Caco-2 (cell line): Measurements from ENCODE around the gene LCAT. TPM values are rescaled to one million over a fixed set of nuclear protein-coding genes. Genes with fewer than 3 reads are reported as not detected.
A peak's percentile ranks its signal among the peaks of the same experiment; 100 is the strongest.

ENCODE experiments used
- BruUV-seq: library from RNA; stranded (reverse); fragments of 400-500 nt; replicated peaks from 2 replicates; lab custom pipeline; 2021; lab: Mats Ljungman, UMichigan
- CTCF ChIA-PET: fragments of 300-600 bp; sonication (Branson Sonifier 250); formaldehyde crosslinking; loops from one replicate; lab custom pipeline; 2022; ENCODE audit warnings: antibody characterized with exemption; lab: Charles Lee
- POLR2A ChIA-PET: fragments of 300-600 bp; sonication (Branson Sonifier 250); formaldehyde crosslinking; loops from one replicate; lab custom pipeline; 2022; ENCODE audit warnings: antibody characterized with exemption; lab: Charles Lee
- DNase-seq, 2 experiments: peaks; one replicate each; pipeline versions ENCODE4 v3.0.0 to v3.0.0-alpha.2; 2020 to 2022
- H3K27me3 ChIP-seq: replicated peaks from 2 replicates; pipeline ENCODE4 v1.6.0; 2011; ENCODE audit warnings: low read length; ENCODE audit not compliant: control insufficient read depth, insufficient read depth
- H3K36me3 ChIP-seq: 2 replicates; pipeline ENCODE4 v1.5.1; 2011; ENCODE audit warnings: low read length; ENCODE audit not compliant: control insufficient read depth, insufficient read depth
- H3K4me1 ChIP-seq: fragments of 250-450 bp; sonication (Bioruptor Pico); 2 replicates; pipeline ENCODE4 v1.5.1; 2020; ENCODE audit warnings: mild to moderate bottlenecking
- H3K4me3 ChIP-seq: 2 replicates; pipeline ENCODE4 v1.5.1; 2011; ENCODE audit warnings: low read depth, mild to moderate bottlenecking, control low read depth, low read length
- H3K9me3 ChIP-seq: fragments of 250-450 bp; sonication (Bioruptor Pico); 2 replicates; pipeline ENCODE4 v1.5.1; 2020; ENCODE audit warnings: mild to moderate bottlenecking, moderate library complexity
- H3K27ac Mint-ChIP-seq: one replicate; pipeline ENCODE4 v1.8.0; 2022; ENCODE audit warnings: mixed read lengths; ENCODE audit not compliant: unreplicated experiment
- H3K27me3 Mint-ChIP-seq: one replicate; pipeline ENCODE4 v1.8.0; 2022; ENCODE audit warnings: mixed read lengths; ENCODE audit not compliant: insufficient read depth, unreplicated experiment
- H3K36me3 Mint-ChIP-seq: one replicate; pipeline ENCODE4 v1.8.0; 2022; ENCODE audit warnings: mild to moderate bottlenecking, mixed read lengths; ENCODE audit not compliant: insufficient read depth, unreplicated experiment
- H3K4me1 Mint-ChIP-seq: one replicate; pipeline ENCODE4 v1.8.0; 2022; ENCODE audit warnings: low read depth, mixed read lengths; ENCODE audit not compliant: unreplicated experiment
- H3K4me3 Mint-ChIP-seq: one replicate; pipeline ENCODE4 v1.8.0; 2022; ENCODE audit warnings: mild to moderate bottlenecking, moderate library complexity, mixed read lengths; ENCODE audit not compliant: unreplicated experiment
- H3K9me3 Mint-ChIP-seq: one replicate; pipeline ENCODE4 v1.8.0; 2022; ENCODE audit warnings: mixed read lengths; ENCODE audit not compliant: unreplicated experiment
- intact Hi-C: fragments of 100-400 bp; cut with micrococcal nuclease; formaldehyde crosslinking; loops from one replicate; pipeline ENCODE4 v1.10.0; 2022; ENCODE audit not compliant: unreplicated experiment
- total RNA-seq: library from RNA; stranded (reverse); gene quantifications from 2 replicates; pipeline ENCODE4 v1.2.3, GENCODE V29; 2022
- TF ChIP-seq, protein P1 (sequence below), 2 experiments: fragments of 200-600 bp in 1 of 2; IDR thresholded peaks; 1 replicate in 1 of 2; 2 replicates in 1 of 2; pipeline versions ENCODE4 v1.5.1 to v1.8.0; 2011 to 2022; ENCODE audit warnings: antibody characterized with exemption in 1 of 2, control low read depth in 1 of 2, inconsistent platforms in 1 of 2, low read depth in 1 of 2, low read length in 1 of 2, mild to moderate bottlenecking in 1 of 2, moderate library complexity in 1 of 2; ENCODE audit not compliant: insufficient read depth in 1 of 2, severe bottlenecking in 1 of 2, unreplicated experiment in 1 of 2

Gene LCAT
- total RNA-seq, 1 experiment from 2014 or later: 33.3 TPM

DNA sequence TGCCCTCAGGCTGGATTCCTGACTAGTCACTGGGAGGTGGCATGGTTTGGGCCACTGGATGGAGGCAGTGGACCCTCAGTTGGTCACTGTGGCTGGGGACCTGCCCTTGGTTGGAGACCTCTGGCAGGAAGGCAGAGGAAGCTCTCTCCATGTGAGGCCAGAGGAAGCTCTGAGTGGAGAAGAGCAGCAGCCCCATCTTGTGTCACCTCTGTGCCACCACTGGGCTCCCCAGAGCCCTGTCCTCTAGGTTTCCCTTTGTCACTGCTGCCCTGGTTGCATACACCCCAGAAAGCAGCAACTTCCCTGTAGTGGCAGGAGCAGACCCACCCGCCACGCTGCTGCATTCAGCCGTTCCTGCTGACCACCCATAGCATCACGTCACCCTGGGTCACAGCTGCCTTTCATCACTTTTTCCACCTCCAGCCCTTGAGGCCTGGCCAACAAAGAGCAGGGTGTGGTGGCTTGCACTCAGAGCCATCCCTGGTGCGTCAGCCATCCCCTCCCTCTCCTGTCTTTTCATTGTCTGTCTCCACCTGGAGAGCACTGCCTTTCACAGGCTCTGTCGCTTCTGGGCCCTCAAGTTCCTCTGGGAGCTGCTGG, 24.2 kb downstream of the LCAT start:
- no TSS peak for BruUV-seq
- Histone ChIP-seq H3K9me3 (no peaks in the 10 kb centered on the region), H3K4me1 (no peaks in the 10 kb centered on the region), H3K4me3 (no peak overlapping the region), H3K27me3 (no peaks in the 10 kb centered on the region), H3K36me3 (peaks cover 6% of the 10 kb centered on the region)
- DNase-seq: no peak
- POLR2A ChIA-PET: interaction anchor here (0.6 kb wide), 1 partner anchor 304 kb away, joined by 9 read pairs; no protein-coding TSS in a partner anchor
- CTCF ChIA-PET: interaction anchor here (0.5 to 2.0 kb wide), 4 partner anchors 36 to 406 kb away, joined by 3 to 12 read pairs (median 6); partner anchors contain the start of genes RANBP10 and TSNAXIP1
- Mint-ChIP-seq H3K4me1 (peaks cover 7% of the 10 kb centered on the region), H3K36me3 (peaks cover 7% of the 10 kb centered on the region), H3K9me3 (no peaks in the 10 kb centered on the region), H3K4me3 (no peak overlapping the region), H3K27me3 (no peaks in the 10 kb centered on the region), H3K27ac (no peak overlapping the region)
- TF ChIP-seq, protein P1, sequence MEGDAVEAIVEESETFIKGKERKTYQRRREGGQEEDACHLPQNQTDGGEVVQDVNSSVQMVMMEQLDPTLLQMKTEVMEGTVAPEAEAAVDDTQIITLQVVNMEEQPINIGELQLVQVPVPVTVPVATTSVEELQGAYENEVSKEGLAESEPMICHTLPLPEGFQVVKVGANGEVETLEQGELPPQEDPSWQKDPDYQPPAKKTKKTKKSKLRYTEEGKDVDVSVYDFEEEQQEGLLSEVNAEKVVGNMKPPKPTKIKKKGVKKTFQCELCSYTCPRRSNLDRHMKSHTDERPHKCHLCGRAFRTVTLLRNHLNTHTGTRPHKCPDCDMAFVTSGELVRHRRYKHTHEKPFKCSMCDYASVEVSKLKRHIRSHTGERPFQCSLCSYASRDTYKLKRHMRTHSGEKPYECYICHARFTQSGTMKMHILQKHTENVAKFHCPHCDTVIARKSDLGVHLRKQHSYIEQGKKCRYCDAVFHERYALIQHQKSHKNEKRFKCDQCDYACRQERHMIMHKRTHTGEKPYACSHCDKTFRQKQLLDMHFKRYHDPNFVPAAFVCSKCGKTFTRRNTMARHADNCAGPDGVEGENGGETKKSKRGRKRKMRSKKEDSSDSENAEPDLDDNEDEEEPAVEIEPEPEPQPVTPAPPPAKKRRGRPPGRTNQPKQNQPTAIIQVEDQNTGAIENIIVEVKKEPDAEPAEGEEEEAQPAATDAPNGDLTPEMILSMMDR (IDR thresholded peaks at IDR 0.05; ENCODE audit: insufficient read depth in 1 of 2, low read depth in 1 of 2, low read length in 1 of 2, severe bottlenecking in 1 of 2, unreplicated experiment in 1 of 2): peak in 1 of 2 experiments; percentile 30
- intact Hi-C loops: no loop called here

DNA sequence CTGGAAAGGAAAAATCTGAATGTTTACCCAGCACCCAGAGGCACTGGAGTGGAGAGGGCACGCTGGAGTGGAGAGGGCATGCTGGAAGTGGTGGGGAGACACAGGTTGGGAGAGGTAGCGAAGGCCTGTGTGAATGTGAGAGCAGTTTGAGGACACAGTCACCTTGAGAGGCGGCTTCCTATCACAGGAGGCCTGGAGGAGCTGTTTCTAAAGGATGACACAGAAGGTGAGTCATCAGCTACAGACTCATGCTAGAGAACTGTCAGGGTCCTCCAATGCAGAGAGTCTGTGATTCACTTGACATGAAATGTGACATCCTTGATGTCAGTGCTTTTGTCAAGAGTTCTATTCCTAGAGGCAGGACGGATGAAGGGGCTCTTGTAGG, 26.1 kb downstream of the LCAT start:
- Mint-ChIP-seq H3K4me1 (peaks cover 7% of the 10 kb centered on the region), H3K4me3 (no peak overlapping the region), H3K27me3 (no peaks in the 10 kb centered on the region), H3K27ac (no peak overlapping the region), H3K36me3 (peaks cover 2% of the 10 kb centered on the region), H3K9me3 (no peaks in the 10 kb centered on the region)
- ChIA-PET CTCF (interaction anchor here (0.7 to 0.8 kb wide), 2 partner anchors 18 to 33 kb away, joined by 3 read pairs; no protein-coding TSS in a partner anchor), POLR2A (interaction anchor here (0.5 kb wide), 1 partner anchor 101 kb away, joined by 6 read pairs; no protein-coding TSS in a partner anchor)
- no TSS peak for BruUV-seq
- no peaks in the 10 kb centered on the region for H3K4me1 ChIP-seq
- H3K36me3 ChIP-seq: peaks cover 4% of the 10 kb centered on the region
- no peaks in the 10 kb centered on the region for H3K27me3 ChIP-seq
- intact Hi-C loops: no loop called here
- TF ChIP-seq, protein P1 (IDR thresholded peaks at IDR 0.05; ENCODE audit: insufficient read depth in 1 of 2, low read depth in 1 of 2, low read length in 1 of 2, severe bottlenecking in 1 of 2, unreplicated experiment in 1 of 2): no peak
- no peak overlapping the region for H3K4me3 ChIP-seq
- H3K9me3 ChIP-seq: no peaks in the 10 kb centered on the region
- no peak for DNase-seq

DNA sequence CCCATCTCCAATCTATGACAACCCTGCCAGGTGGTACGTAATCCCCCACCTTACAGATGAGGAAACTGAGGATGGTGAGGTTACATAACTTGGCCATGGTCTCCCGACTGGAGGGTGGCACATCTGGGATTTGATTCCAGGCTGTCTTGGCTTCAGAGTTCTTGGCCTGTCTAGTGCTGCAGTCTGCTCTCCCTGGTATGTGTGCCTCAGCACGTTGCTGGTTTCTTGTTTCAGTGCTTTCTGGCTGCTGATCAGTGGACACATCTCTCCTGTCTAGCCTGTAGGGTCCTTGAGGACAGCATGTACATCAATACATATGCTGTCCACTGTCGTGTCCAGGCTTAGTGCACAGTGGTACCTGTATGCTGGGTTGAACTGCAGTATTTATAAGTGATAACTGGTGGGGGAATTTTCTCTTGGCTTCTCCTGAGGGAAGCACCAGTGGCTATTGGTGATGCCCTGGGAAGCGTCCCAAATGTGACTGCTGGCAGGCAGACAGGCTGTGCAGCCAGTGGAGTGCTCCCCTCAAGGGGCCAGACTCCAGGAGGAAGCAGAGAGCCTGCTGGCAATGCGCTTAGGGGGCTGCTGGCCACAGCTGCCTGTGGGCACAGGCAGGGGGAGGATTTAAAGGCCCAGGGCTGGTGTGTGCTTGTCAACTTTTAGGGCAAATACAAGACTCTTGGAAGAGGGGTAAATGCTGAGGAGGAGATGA, 26.6 kb downstream of the LCAT start:
- TF ChIP-seq, protein P1 (IDR thresholded peaks at IDR 0.05; ENCODE audit: insufficient read depth in 1 of 2, low read depth in 1 of 2, low read length in 1 of 2, severe bottlenecking in 1 of 2, unreplicated experiment in 1 of 2): no peak
- POLR2A ChIA-PET: interaction anchor here (0.5 kb wide), 1 partner anchor 101 kb away, joined by 6 read pairs; no protein-coding TSS in a partner anchor
- Mint-ChIP-seq H3K27ac (no peak overlapping the region), H3K9me3 (no peaks in the 10 kb centered on the region), H3K27me3 (no peaks in the 10 kb centered on the region), H3K4me1 (peaks cover 7% of the 10 kb centered on the region), H3K36me3 (no peaks in the 10 kb centered on the region), H3K4me3 (no peak overlapping the region)
- H3K4me3 ChIP-seq: no peak overlapping the region
- no peaks in the 10 kb centered on the region for H3K27me3 ChIP-seq
- intact Hi-C loops: no loop called here
- DNase-seq: no peak
- H3K9me3 ChIP-seq: no peaks in the 10 kb centered on the region
- BruUV-seq: no TSS peak
- CTCF ChIA-PET: interaction anchor here (0.5 to 0.8 kb wide), 2 partner anchors 18 to 411 kb away, joined by 3 read pairs; no protein-coding TSS in a partner anchor
- no peaks in the 10 kb centered on the region for H3K4me1 ChIP-seq
- peaks cover 4% of the 10 kb centered on the region for H3K36me3 ChIP-seq
